Measurements from ENCODE around the gene DMRTB1.

The DMRTB1 gene

GRCh38 chr1:53462193-53462592 is 3.0 kb downstream of the DMRTB1 start:
- H3K27ac ChIP-seq, result no peak overlapping the region
- no peak overlapping the region for H3K4me2 ChIP-seq (ENCODE audit: low read length)
- H3K4me3 ChIP-seq (ENCODE audit: low read depth, low read length), result no peak overlapping the region
- H3K9me3 ChIP-seq (ENCODE audit: control insufficient read depth, low read length), result no peaks in the 10 kb centered on the region
- H2AFZ ChIP-seq, result no peak overlapping the region
- H3K79me2 ChIP-seq, result no peaks in the 10 kb centered on the region
- H3K9ac ChIP-seq, result no peak overlapping the region
- no peaks in the 10 kb centered on the region for H3K4me1 ChIP-seq
- no peak for TF ChIP-seq CTCF (IDR thresholded peaks at IDR 0.05)
- no peaks in the 10 kb centered on the region for H3K36me3 ChIP-seq (ENCODE audit: control insufficient read depth, insufficient read depth, low read length)
- no peaks in the 10 kb centered on the region for H3K27me3 ChIP-seq (ENCODE audit: control insufficient read depth, insufficient read depth, low read length)

GRCh38 chr1:53462769-53463501 is 3.7 kb downstream of the DMRTB1 start:
- Histone ChIP-seq H3K4me2 (ENCODE audit: low read length) (no peak overlapping the region), H3K9ac (no peak overlapping the region), H3K4me1 (no peaks in the 10 kb centered on the region), H3K79me2 (no peaks in the 10 kb centered on the region), H3K27ac (no peak overlapping the region), H2AFZ (no peak overlapping the region), H3K4me3 (ENCODE audit: low read depth, low read length) (no peak overlapping the region), H3K36me3 (ENCODE audit: control insufficient read depth, insufficient read depth, low read length) (no peaks in the 10 kb centered on the region), H3K9me3 (ENCODE audit: control insufficient read depth, low read length) (no peaks in the 10 kb centered on the region), H3K27me3 (ENCODE audit: control insufficient read depth, insufficient read depth, low read length) (no peaks in the 10 kb centered on the region)
- no peak for TF ChIP-seq CTCF (IDR thresholded peaks at IDR 0.05)

- no peak overlapping the region for H3K4me3 ChIP-seq (ENCODE audit: low read depth, low read length)
- no peaks in the 10 kb centered on the region for H3K4me1 ChIP-seq
- H3K4me2 ChIP-seq (ENCODE audit: low read length), result no peak overlapping the region
- H2AFZ ChIP-seq, result no peak overlapping the region
- H3K27me3 ChIP-seq (ENCODE audit: control insufficient read depth, insufficient read depth, low read length), result no peaks in the 10 kb centered on the region
- no peak overlapping the region for H3K27ac ChIP-seq
- H3K79me2 ChIP-seq, result no peaks in the 10 kb centered on the region
- no peaks in the 10 kb centered on the region for H3K9me3 ChIP-seq (ENCODE audit: control insufficient read depth, low read length)
- TF ChIP-seq CTCF (IDR thresholded peaks at IDR 0.05), result no peak
- H3K9ac ChIP-seq, result no peak overlapping the region
- H3K36me3 ChIP-seq (ENCODE audit: control insufficient read depth, insufficient read depth, low read length), result no peaks in the 10 kb centered on the region
Measured at GRCh38 chr1:53463961-53464899, 5.0 kb downstream of the DMRTB1 start.

GRCh38 chr1:53465023-53465957 is 6.1 kb downstream of the DMRTB1 start:
- no peaks in the 10 kb centered on the region for H3K4me1 ChIP-seq
- no peak overlapping the region for H3K27ac ChIP-seq
- H2AFZ ChIP-seq, result no peak overlapping the region
- no peaks in the 10 kb centered on the region for H3K27me3 ChIP-seq (ENCODE audit: control insufficient read depth, insufficient read depth, low read length)
- no peak overlapping the region for H3K9ac ChIP-seq
- H3K9me3 ChIP-seq (ENCODE audit: control insufficient read depth, low read length), result no peaks in the 10 kb centered on the region
- H3K4me3 ChIP-seq (ENCODE audit: low read depth, low read length), result no peak overlapping the region
- TF ChIP-seq CTCF (IDR thresholded peaks at IDR 0.05), result no peak
- H3K36me3 ChIP-seq (ENCODE audit: control insufficient read depth, insufficient read depth, low read length), result no peaks in the 10 kb centered on the region
- H3K4me2 ChIP-seq (ENCODE audit: low read length), result no peak overlapping the region
- H3K79me2 ChIP-seq, result no peaks in the 10 kb centered on the region

Measured in parathyroid adenoma (tissue), 2 donors.